Measurements from ENCODE around the gene AP3D1. TPM values are rescaled to one million over a fixed set of nuclear protein-coding genes. Genes with fewer than 3 reads are reported as not detected.

AP3D1 gene
- total RNA-seq, 4 donors from 2014 or later: 101 to 189 (median 152) TPM

- TF ChIP-seq EP300 (IDR thresholded peaks at IDR 0.05; ENCODE audit: low read depth) (no peak), CTCF (IDR thresholded peaks at IDR 0.05) (no peak), POLR2AphosphoS5 (IDR thresholded peaks at IDR 0.05) (no peak), POLR2A (IDR thresholded peaks at IDR 0.05) (no peak)
- Histone ChIP-seq H3K36me3 (peaks cover 0 to 62% (median 30%) of the 10 kb centered on the region in 4 donors), H3K4me1 (peaks cover 0 to 16% (median 4%) of the 10 kb centered on the region in 4 donors), H3K27ac (no peak overlapping the region), H3K4me3 (no peak overlapping the region), H3K27me3 (no peaks in the 10 kb centered on the region), H3K9me3 (no peaks in the 10 kb centered on the region)
- in situ Hi-C loops (cut with MboI; ENCODE audit: low pct_ligation_motif_present in 1 of 4, low pct_unique_long_range_greater_than_20kb in 1 of 4, low sequenced_read_pairs in 3 of 4): loop anchor here in 1 of 4 donors (10.0 kb wide), 1 partner anchor 52 kb away; no protein-coding TSS in a partner anchor
- DNase-seq: no peak
- 99% methylated on average over 32 of the region's 32 CpGs; no CpG with 5 or more reads in 1 of the 2 donors for WGBS, 2 donors (ENCODE audit: low coverage in 1 of 2)
- intact Hi-C loops (cut with DNase I; ENCODE audit: low total_unique reads): loop anchor here (10.0 kb wide), 1 partner anchor 152 kb away; no protein-coding TSS in a partner anchor
These were observed 74.8 kb downstream of the AP3D1 start for GRCh38 chr19:2076526-2076944.

- Histone ChIP-seq H3K27me3 (no peaks in the 10 kb centered on the region), H3K36me3 (peaks cover 0 to 56% (median 27%) of the 10 kb centered on the region in 4 donors), H3K4me3 (no peak overlapping the region), H3K9me3 (no peaks in the 10 kb centered on the region), H3K27ac (peak overlapping the region in 1 of 4 donors; percentile 5), H3K4me1 (peaks cover 0 to 28% (median 18%) of the 10 kb centered on the region in 4 donors)
- 90 to 91% methylated on average over 5 to 29 of the region's 32 CpGs for WGBS, 2 donors (ENCODE audit: low coverage in 1 of 2)
- in situ Hi-C loops (cut with MboI; ENCODE audit: low pct_ligation_motif_present in 1 of 4, low pct_unique_long_range_greater_than_20kb in 1 of 4, low sequenced_read_pairs in 3 of 4): loop anchor here in 1 of 4 donors (10.0 kb wide), 1 partner anchor 48 kb away; no protein-coding TSS in a partner anchor
- no peak for DNase-seq
- TF ChIP-seq CTCF (IDR thresholded peaks at IDR 0.05): no peak
- no peak for TF ChIP-seq POLR2A (IDR thresholded peaks at IDR 0.05)
- no peak for TF ChIP-seq POLR2AphosphoS5 (IDR thresholded peaks at IDR 0.05)
- TF ChIP-seq EP300 (IDR thresholded peaks at IDR 0.05; ENCODE audit: low read depth): no peak
- intact Hi-C loops (cut with DNase I; ENCODE audit: low total_unique reads): loop anchor here (10.0 kb wide), 1 partner anchor 148 kb away; no protein-coding TSS in a partner anchor
These were observed 78.4 kb downstream of the AP3D1 start for GRCh38 chr19:2072757-2073551.

GRCh38 chr19:2070986-2071673, 80.2 kb downstream of the AP3D1 start:
- H3K9me3 ChIP-seq: no peaks in the 10 kb centered on the region
- H3K4me1 ChIP-seq: peaks cover 0 to 44% (median 23%) of the 10 kb centered on the region in 4 donors
- no peak overlapping the region for H3K4me3 ChIP-seq
- peak overlapping the region in 3 of 4 donors; percentile 81 to 85 (median 85) for H3K27ac ChIP-seq
- H3K27me3 ChIP-seq: no peaks in the 10 kb centered on the region
- TF ChIP-seq CTCF (IDR thresholded peaks at IDR 0.05) (no peak), POLR2AphosphoS5 (IDR thresholded peaks at IDR 0.05) (no peak), EP300 (IDR thresholded peaks at IDR 0.05; ENCODE audit: low read depth) (no peak), POLR2A (IDR thresholded peaks at IDR 0.05) (no peak)
- in situ Hi-C loops (cut with MboI; ENCODE audit: low pct_ligation_motif_present in 1 of 4, low pct_unique_long_range_greater_than_20kb in 1 of 4, low sequenced_read_pairs in 3 of 4): loop anchor here in 1 of 4 donors (10.0 kb wide), 1 partner anchor 46 kb away; no protein-coding TSS in a partner anchor
- no peak for DNase-seq
- 85 to 86% methylated on average over 4 to 19 of the region's 19 CpGs for WGBS, 2 donors (ENCODE audit: low coverage in 1 of 2)
- H3K36me3 ChIP-seq: peaks cover 0 to 40% (median 19%) of the 10 kb centered on the region in 4 donors
- intact Hi-C loops (cut with DNase I; ENCODE audit: low total_unique reads): loop anchor here (10.0 kb wide), 1 partner anchor 146 kb away; no protein-coding TSS in a partner anchor

All from transverse colon (tissue), 4 donors.